Breast epithelium (tissue), 3 donors: Measurements from ENCODE around the gene USP3.

Source experiments
- POLR2A ChIP-seq: fragments of 450-650 bp; IDR thresholded peaks from one replicate; pipeline ENCODE4 v1.6.1; 2016; ENCODE audit warnings: antibody characterized with exemption, mild to moderate bottlenecking, moderate library complexity
- TF ChIP-seq, protein P1 (sequence below), 3 donors: fragments of 450-650 bp; IDR thresholded peaks; one replicate each; pipeline ENCODE4 v1.5.1; 2016 to 2017; ENCODE audit warnings: antibody characterized with exemption in 3 of 3, mild to moderate bottlenecking in 3 of 3, moderate library complexity in 3 of 3

- TF ChIP-seq, protein P1, sequence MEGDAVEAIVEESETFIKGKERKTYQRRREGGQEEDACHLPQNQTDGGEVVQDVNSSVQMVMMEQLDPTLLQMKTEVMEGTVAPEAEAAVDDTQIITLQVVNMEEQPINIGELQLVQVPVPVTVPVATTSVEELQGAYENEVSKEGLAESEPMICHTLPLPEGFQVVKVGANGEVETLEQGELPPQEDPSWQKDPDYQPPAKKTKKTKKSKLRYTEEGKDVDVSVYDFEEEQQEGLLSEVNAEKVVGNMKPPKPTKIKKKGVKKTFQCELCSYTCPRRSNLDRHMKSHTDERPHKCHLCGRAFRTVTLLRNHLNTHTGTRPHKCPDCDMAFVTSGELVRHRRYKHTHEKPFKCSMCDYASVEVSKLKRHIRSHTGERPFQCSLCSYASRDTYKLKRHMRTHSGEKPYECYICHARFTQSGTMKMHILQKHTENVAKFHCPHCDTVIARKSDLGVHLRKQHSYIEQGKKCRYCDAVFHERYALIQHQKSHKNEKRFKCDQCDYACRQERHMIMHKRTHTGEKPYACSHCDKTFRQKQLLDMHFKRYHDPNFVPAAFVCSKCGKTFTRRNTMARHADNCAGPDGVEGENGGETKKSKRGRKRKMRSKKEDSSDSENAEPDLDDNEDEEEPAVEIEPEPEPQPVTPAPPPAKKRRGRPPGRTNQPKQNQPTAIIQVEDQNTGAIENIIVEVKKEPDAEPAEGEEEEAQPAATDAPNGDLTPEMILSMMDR (IDR thresholded peaks at IDR 0.05) = no peak
- TF ChIP-seq POLR2A = no peak
These were observed 97.4 kb downstream of the USP3 start for GRCh38 chr15:63601704-63602185.
